IPS-18c (cell line): ENCODE data around the gene CSNK1G1.

Experiments
- H3K4me3 ChIP-seq: 2 replicates; pipeline ENCODE4 v1.7.0; 2013; ENCODE audit warnings: low read depth, mild to moderate bottlenecking, low read length, moderate library complexity; ENCODE audit not compliant: insufficient read depth
- H3K9me3 ChIP-seq: one replicate; pipeline ENCODE4 v1.6.1; 2013; ENCODE audit warnings: mild to moderate bottlenecking, low read length, moderate library complexity; ENCODE audit not compliant: control insufficient read depth, insufficient read depth

CSNK1G1 gene

GRCh38 chr15:64156652-64157331 lies 199.2 kb downstream of the CSNK1G1 start:
- Histone ChIP-seq H3K4me3 (no peak overlapping the region), H3K9me3 (peaks cover 2% of the 10 kb centered on the region)

- H3K9me3 ChIP-seq, result peaks cover 2% of the 10 kb centered on the region
These were observed 199.9 kb downstream of the CSNK1G1 start for GRCh38 chr15:64155802-64156651.

GRCh38 chr15:64153480-64154367 lies 202.2 kb downstream of the CSNK1G1 start:
- peak overlapping the region; percentile 40; the same call in 1 of the 2 replicates for H3K4me3 ChIP-seq

More at GRCh38 chr15:64155802-64156651, 199.9 kb downstream of the CSNK1G1 start:
- no peak overlapping the region for H3K4me3 ChIP-seq

DNA sequence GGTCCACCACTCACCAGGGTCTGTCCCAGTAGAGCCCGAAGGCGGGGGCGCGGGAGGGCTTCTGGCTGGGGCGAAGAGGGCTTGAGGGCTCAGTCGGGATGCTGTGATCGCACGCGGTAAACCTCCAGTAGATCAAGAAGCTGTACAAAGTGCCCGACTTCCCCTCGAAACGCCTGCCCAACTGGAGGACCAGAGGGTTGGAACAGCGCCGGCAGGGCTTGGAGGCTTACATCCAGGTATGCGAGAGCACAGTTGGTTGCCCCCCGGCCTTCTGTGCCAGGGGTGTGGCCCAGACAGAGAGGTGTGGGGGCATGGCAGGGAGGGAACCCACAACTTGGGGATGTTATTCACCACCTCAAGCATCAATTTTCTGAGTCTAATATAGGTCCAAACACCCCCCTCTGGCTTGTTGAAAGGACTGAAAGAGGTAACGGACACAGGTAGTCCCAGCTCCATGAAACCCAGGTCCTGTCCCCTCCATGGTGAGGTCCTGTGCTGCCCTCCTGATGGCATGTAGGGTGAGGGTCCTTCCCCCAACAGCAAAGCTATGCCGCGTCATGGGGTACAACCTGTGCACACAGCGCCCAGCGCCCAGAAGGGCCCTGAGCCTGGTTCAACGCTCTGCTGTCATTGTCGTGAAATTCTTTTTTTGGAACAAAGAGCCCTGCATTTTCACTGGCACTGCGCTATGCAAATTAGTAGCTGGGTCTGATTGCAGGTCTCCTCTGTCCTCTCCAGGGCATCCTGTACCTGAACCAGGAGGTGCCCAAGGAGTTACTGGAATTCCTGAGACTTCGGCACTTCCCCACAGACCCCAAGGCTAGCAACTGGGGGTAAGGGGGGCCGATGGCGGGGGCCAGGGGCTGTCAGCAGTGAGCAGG lies 203.2 kb downstream of the CSNK1G1 start:
- Histone ChIP-seq H3K4me3 (peak overlapping the region; percentile 81), H3K9me3 (peaks cover 2% of the 10 kb centered on the region)

More at GRCh38 chr15:64153480-64154367, 202.2 kb downstream of the CSNK1G1 start:
- peaks cover 2% of the 10 kb centered on the region for H3K9me3 ChIP-seq

GRCh38 chr15:64151727-64152506 lies 204.1 kb downstream of the CSNK1G1 start, which contains the start of gene SNX22:
Gene SNX22 (plus strand): TSS chr15:64151731. CDS start chr15:64151776, 45 bp downstream.
- Histone ChIP-seq H3K4me3 (peak within 1 kb of the TSS; percentile 81), H3K9me3 (peaks cover 2% of the 10 kb centered on the region)

DNA sequence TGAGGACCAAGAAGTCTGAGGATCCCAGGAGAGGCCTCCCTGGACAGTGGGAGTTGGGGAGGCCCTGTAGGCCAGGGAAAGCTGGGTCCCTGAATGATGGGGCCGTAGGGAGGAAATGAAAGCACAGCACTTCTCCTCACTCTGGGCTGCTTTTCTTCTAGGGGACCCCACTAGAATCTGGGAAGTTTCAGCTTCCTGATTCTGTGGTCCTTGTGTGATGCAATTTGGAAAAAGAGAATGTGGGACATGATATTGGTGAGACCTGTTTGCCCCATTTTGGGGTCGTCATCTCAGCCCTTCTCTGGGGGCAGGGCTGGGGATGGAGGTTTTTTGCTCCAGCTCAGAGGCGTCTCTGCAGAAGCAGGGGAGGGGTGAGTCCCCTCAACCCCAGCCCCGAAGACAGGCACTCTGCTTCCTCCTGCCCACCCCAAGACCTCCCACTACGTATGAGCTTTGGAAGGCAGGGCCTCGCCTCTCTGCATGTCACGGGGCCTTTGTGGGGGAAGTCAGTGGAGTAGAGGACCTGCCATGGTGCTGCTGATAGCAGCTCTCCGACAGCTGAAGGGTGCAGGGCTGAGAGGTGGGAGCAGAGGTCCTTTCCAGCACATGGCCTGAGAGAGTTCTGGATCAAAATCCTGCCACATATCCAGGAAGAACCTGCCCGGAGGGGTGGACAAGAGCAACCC lies 205.9 kb downstream of the CSNK1G1 start:
- no peak overlapping the region for H3K4me3 ChIP-seq
- no peaks in the 10 kb centered on the region for H3K9me3 ChIP-seq

GRCh38 chr15:64149424-64149823 lies 206.5 kb downstream of the CSNK1G1 start:
- Histone ChIP-seq H3K9me3 (no peaks in the 10 kb centered on the region), H3K4me3 (no peak overlapping the region)

- Histone ChIP-seq H3K4me3 (no peak overlapping the region), H3K9me3 (no peaks in the 10 kb centered on the region)
These were observed 207.4 kb downstream of the CSNK1G1 start for GRCh38 chr15:64148581-64148980.

DNA sequence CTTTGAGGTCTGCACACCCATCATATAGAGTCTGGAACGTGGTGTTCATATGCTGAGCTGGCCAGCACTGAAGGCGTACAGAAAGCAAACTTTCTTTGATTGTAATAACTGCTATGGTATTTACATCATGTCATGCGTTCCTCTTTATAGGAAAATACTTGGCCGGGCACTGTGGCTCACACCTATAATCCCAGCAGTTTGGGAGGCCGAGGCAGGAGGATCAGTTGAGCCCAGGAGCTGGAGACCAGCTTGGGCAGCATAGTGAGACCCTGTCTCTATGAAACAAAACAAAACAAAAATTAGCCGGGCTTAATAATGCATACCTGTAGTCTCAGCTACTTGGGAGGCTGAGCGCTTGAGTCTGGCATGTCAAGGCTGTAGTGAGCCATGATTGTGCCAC lies 207.8 kb downstream of the CSNK1G1 start:
- no peak overlapping the region for H3K4me3 ChIP-seq
- no peaks in the 10 kb centered on the region for H3K9me3 ChIP-seq

- Histone ChIP-seq H3K9me3 (no peaks in the 10 kb centered on the region), H3K4me3 (no peak overlapping the region)
These were observed 208.9 kb downstream of the CSNK1G1 start for GRCh38 chr15:64146885-64147681.

GRCh38 chr15:64146520-64146884 lies 209.5 kb downstream of the CSNK1G1 start:
- Histone ChIP-seq H3K4me3 (no peak overlapping the region), H3K9me3 (no peaks in the 10 kb centered on the region)

- Histone ChIP-seq H3K4me3 (no peak overlapping the region), H3K9me3 (no peaks in the 10 kb centered on the region)
These were observed 209.9 kb downstream of the CSNK1G1 start for GRCh38 chr15:64146041-64146440.

DNA sequence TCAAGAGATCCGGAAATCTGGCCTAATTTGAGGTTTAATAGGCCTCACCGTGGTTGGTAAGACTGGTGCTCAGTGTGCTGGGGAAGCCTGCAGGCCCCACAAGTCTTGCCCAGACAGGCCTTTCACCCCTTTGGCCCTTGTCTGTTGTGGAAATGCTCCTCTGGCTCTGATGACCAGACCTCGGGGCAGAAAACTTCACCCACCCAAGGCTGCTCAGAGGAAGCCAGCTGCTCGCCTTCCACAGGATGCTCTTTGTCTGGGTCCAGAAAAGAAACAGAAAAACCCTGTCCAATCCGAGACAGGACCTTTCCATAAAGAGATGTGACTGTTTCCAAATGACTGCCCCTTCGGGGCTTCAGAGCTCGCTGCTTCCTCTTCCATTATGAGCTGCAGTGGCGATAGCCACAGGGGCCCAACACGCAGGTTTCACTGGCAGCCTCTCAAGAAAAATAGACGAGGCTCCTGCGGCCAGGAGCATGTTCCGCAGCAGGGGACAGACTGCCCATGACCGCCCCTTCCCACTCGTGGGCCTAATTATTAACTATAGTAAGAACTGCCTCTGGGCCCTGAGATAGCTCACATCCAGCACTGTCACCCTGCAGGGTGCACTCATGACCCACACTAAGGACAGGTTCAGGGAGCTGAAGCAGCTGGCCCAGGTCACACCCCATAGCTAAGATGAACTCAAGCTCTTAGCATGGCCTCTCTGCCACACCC lies 211.2 kb downstream of the CSNK1G1 start:
- H3K4me3 ChIP-seq, result no peak overlapping the region
- H3K9me3 ChIP-seq, result no peaks in the 10 kb centered on the region

DNA sequence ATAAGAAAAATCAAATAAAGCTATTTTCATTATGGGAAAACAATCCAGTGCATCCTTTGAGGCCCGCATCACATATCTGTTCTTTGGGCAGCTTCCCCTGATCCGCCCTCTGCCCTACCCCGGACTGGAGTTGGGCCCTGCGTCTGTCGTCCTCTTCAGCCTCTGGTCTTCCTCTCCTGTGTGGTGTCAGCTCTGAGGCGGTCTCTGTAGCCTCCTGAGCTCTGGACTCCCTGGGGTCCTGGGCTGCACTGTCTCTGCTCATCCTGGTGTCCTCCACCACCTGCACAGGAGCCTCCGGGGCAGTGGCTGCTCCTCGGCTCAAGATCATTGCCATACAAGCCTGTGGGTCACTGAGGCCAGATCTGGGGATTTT lies 211.8 kb downstream of the CSNK1G1 start:
- Histone ChIP-seq H3K9me3 (no peaks in the 10 kb centered on the region), H3K4me3 (no peak overlapping the region)
